ENCODE measurements around the gene DNAJC5.
"Not testable (repeated sequence)": the region's sequence is repeated elsewhere in the genome, so short reads cannot be mapped to it uniquely, and the experiment has no call there.

DNAJC5 gene

DNA sequence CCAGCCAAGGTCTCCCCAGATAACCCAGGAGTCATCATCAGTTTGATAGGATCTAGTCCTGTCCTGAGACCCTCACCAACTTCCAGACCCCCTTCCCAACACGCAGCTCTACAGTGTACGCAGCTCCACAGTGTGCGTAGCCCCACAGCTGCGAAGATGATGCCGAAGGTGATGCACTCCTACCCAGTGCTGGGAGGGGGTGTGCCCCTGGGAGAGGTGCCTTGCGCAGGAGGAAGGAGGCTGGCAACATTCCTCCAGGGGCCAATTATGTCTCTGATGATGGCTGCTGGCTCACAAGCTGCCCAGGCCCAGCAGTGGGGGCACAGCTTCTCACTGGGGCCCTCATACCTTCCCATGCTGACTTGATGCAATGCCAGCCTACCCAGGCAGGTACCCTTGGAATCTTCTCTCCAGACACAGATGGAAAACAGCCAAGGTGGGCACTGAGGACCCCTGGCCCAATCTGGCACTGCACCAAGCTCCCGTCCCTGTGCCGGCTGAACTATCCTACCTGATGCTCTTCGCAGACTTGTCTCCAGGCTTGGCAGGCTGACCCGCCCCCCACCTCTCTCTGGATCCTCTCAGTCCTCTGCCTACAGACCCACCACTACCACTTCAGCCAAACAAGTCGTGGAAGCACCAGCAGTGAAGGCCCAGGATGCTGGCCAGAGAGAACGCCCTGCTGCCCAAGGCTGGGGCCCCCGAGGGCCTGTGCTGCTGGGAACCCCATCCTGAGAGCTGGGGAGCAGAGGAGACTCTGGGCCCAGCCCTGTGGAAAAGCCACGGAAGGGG lies 73.4 kb downstream of the DNAJC5 start:
- peak overlapping the region; percentile 72 for H3K4me3 ChIP-seq (ENCODE audit: low read depth, low read length)
- DNase-seq (ENCODE audit: low read depth), result no peak
- TF ChIP-seq, protein P1, sequence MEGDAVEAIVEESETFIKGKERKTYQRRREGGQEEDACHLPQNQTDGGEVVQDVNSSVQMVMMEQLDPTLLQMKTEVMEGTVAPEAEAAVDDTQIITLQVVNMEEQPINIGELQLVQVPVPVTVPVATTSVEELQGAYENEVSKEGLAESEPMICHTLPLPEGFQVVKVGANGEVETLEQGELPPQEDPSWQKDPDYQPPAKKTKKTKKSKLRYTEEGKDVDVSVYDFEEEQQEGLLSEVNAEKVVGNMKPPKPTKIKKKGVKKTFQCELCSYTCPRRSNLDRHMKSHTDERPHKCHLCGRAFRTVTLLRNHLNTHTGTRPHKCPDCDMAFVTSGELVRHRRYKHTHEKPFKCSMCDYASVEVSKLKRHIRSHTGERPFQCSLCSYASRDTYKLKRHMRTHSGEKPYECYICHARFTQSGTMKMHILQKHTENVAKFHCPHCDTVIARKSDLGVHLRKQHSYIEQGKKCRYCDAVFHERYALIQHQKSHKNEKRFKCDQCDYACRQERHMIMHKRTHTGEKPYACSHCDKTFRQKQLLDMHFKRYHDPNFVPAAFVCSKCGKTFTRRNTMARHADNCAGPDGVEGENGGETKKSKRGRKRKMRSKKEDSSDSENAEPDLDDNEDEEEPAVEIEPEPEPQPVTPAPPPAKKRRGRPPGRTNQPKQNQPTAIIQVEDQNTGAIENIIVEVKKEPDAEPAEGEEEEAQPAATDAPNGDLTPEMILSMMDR (IDR thresholded peaks at IDR 0.05; ENCODE audit: control insufficient read depth, extremely low read depth, insufficient read depth), result no peak

- TF ChIP-seq, protein P1 (IDR thresholded peaks at IDR 0.05; ENCODE audit: control insufficient read depth, extremely low read depth, insufficient read depth), result no peak
- peak overlapping the region; percentile 72 for H3K4me3 ChIP-seq (ENCODE audit: low read depth, low read length)
- DNase-seq (ENCODE audit: low read depth), result no peak
Observed at GRCh38 chr20:63968928-63969760, 74.2 kb downstream of the DNAJC5 start.

- peak within 1 kb of the TSS; percentile 72 for H3K4me3 ChIP-seq (ENCODE audit: low read depth, low read length)
- no peak for DNase-seq (ENCODE audit: low read depth)
- TF ChIP-seq, protein P1 (IDR thresholded peaks at IDR 0.05; ENCODE audit: control insufficient read depth, extremely low read depth, insufficient read depth), result 0 out of 2 replicates have a peak, but pooled peaks have one; percentile 1
Observed at GRCh38 chr20:63969838-63970713, 75.2 kb downstream of the DNAJC5 start, which contains the start of gene ZNF512B. Gene ZNF512B (minus strand): TSS chr20:63969930. CDS start chr20:63967950, 1,980 bp downstream.

GRCh38 chr20:63970714-63971431 lies 75.9 kb downstream of the DNAJC5 start:
- TF ChIP-seq, protein P1 (IDR thresholded peaks at IDR 0.05; ENCODE audit: control insufficient read depth, extremely low read depth, insufficient read depth), result no peak
- H3K4me3 ChIP-seq (ENCODE audit: low read depth, low read length), result peak overlapping the region; percentile 66

DNA sequence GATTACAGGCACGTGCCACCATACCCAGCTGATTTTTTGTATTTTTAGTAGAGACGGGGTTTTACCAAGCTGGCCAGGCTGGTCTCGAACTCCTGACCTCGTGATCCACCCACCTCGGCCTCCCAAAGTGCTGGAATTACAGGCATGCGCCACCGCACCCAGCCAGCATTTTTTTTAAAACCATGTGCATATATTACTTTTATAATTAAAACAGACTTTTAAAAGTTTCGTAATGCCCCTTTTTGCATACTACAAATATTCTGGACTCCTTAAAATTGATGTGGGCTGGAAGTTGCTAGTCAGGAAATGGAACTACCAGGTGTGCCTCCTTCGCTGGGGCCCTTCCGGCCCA lies 77.0 kb downstream of the DNAJC5 start:
- not testable (repeated sequence) for H3K4me3 ChIP-seq (ENCODE audit: low read depth, low read length); DNase-seq (ENCODE audit: low read depth)

More at GRCh38 chr20:63970714-63971431, 75.9 kb downstream of the DNAJC5 start:
- DNase-seq (ENCODE audit: low read depth), result no peak

DNA sequence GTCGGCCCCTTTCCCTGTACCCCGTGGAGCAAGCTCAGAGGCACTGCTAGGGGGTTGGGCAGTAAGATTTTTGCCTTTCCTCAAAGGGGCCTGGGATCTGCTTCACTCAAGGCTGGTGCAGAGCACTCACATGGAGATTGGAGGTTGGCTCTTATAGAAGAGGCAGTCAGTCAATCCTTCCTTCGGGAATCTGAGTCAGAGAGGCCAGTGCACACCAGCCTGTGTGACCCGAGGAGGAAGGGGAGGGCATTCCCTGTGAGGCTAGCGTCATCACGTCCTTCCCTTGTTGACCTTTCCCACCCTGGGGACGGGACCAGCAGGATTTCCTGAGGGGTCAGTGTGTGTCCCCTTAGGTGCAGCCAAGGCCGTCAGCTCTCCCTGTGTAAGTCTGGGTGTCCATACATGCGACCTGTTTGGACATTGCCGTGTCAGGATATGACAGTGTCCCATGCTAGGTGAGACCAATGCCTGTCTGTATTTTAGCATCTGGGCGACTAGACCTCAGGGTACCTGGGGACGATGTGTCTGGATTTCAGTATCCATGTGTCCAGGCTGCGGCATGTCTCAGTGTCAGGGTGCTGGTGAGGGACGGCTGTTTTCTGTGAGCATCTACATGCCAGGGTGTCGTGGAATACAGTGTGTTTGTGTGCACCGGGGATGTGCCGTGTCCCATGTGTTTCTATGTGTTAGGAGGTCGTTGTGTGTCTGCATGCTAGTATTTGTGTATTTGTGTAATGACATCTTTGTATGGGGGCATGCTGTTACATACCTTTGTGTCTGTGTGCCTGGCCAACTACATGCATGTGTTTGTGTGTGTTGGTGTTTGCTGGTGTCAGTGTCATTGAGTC lies 77.6 kb downstream of the DNAJC5 start:
- TF ChIP-seq, protein P1 (IDR thresholded peaks at IDR 0.05; ENCODE audit: control insufficient read depth, extremely low read depth, insufficient read depth), result no peak
- DNase-seq (ENCODE audit: low read depth), result no peak
- no peak overlapping the region for H3K4me3 ChIP-seq (ENCODE audit: low read depth, low read length)
